Chondrocyte (in vitro differentiated cells): ENCODE data around the gene GPR157. TPM values are rescaled to one million over a fixed set of nuclear protein-coding genes. Genes with fewer than 3 reads are reported as not detected.

Source experiments
- DNase-seq: peaks from one replicate; pipeline ENCODE4 v3.0.0; 2021; ENCODE audit warnings: mixed read lengths, low spot score
- H3K27ac Mint-ChIP-seq: one replicate; pipeline ENCODE4 v1.8.0; 2021; ENCODE audit warnings: mild to moderate bottlenecking, moderate library complexity, mixed read lengths; ENCODE audit not compliant: unreplicated experiment
- H3K27me3 Mint-ChIP-seq: 2 replicates; pipeline ENCODE4 v1.8.0; 2021; ENCODE audit warnings: low read depth, mixed read lengths
- H3K36me3 Mint-ChIP-seq: 2 replicates; pipeline ENCODE4 v1.8.0; 2021; ENCODE audit warnings: low read depth, mixed read lengths
- H3K4me1 Mint-ChIP-seq: 2 replicates; pipeline ENCODE4 v1.8.0; 2021; ENCODE audit warnings: low read depth, mild to moderate bottlenecking, mixed read lengths
- H3K4me3 Mint-ChIP-seq: one replicate; pipeline ENCODE4 v1.8.0; 2021; ENCODE audit warnings: mild to moderate bottlenecking, moderate library complexity, mixed read lengths; ENCODE audit not compliant: unreplicated experiment
- H3K9me3 Mint-ChIP-seq: 2 replicates; pipeline ENCODE4 v1.8.0; 2021; ENCODE audit warnings: low read depth, mixed read lengths
- CTCF ChIP-seq: fragments of 200-600 bp; sonication (generic); IDR thresholded peaks from 2 replicates; pipeline ENCODE4 v1.5.0; 2021; ENCODE audit warnings: antibody characterized with exemption, mild to moderate bottlenecking, moderate library complexity
- total RNA-seq: library from RNA; stranded (reverse); gene quantifications from 3 replicates; pipeline ENCODE4 v1.2.1, GENCODE V29; 2021

GPR157 gene
- total RNA-seq, 1 donor from 2014 or later: 6.9 TPM

GRCh38 chr1:9166289-9167235 lies 37.7 kb upstream of the GPR157 start:
- Mint-ChIP-seq H3K27ac (peak overlapping the region; percentile 10), H3K27me3 (no peaks in the 10 kb centered on the region)

GRCh38 chr1:9165396-9165795 lies 36.5 kb upstream of the GPR157 start:
- no peaks in the 10 kb centered on the region for H3K27me3 Mint-ChIP-seq
- peaks cover 40% of the 10 kb centered on the region for H3K4me1 Mint-ChIP-seq
- TF ChIP-seq CTCF: no peak
- no peaks in the 10 kb centered on the region for H3K9me3 Mint-ChIP-seq
- no peak for DNase-seq
- H3K4me3 Mint-ChIP-seq: no peak overlapping the region
- peaks cover 6% of the 10 kb centered on the region for H3K36me3 Mint-ChIP-seq
- H3K27ac Mint-ChIP-seq: no peak overlapping the region

More at GRCh38 chr1:9166289-9167235, 37.7 kb upstream of the GPR157 start:
- Mint-ChIP-seq H3K4me1 (peaks cover 40% of the 10 kb centered on the region), H3K9me3 (no peaks in the 10 kb centered on the region), H3K4me3 (no peak overlapping the region), H3K36me3 (peaks cover 6% of the 10 kb centered on the region)
- TF ChIP-seq CTCF: no peak
- DNase-seq: no peak

GRCh38 chr1:9164919-9165318 lies 36.0 kb upstream of the GPR157 start:
- Mint-ChIP-seq H3K36me3 (peaks cover 6% of the 10 kb centered on the region), H3K27me3 (no peaks in the 10 kb centered on the region), H3K4me1 (peaks cover 40% of the 10 kb centered on the region), H3K4me3 (no peak overlapping the region), H3K27ac (peak overlapping the region; percentile 22), H3K9me3 (no peaks in the 10 kb centered on the region)
- TF ChIP-seq CTCF: no peak
- no peak for DNase-seq

GRCh38 chr1:9164532-9164900 lies 35.6 kb upstream of the GPR157 start:
- H3K36me3 Mint-ChIP-seq: peaks cover 6% of the 10 kb centered on the region
- H3K27ac Mint-ChIP-seq: peak overlapping the region; percentile 85
- no peak for TF ChIP-seq CTCF
- no peaks in the 10 kb centered on the region for H3K9me3 Mint-ChIP-seq
- no peak overlapping the region for H3K4me3 Mint-ChIP-seq
- H3K27me3 Mint-ChIP-seq: no peaks in the 10 kb centered on the region
- no peak for DNase-seq
- peaks cover 40% of the 10 kb centered on the region for H3K4me1 Mint-ChIP-seq

GRCh38 chr1:9161963-9162362 lies 33.1 kb upstream of the GPR157 start:
- Mint-ChIP-seq H3K4me3 (no peak overlapping the region), H3K27me3 (no peaks in the 10 kb centered on the region), H3K9me3 (no peaks in the 10 kb centered on the region), H3K36me3 (peaks cover 3% of the 10 kb centered on the region), H3K4me1 (peaks cover 36% of the 10 kb centered on the region), H3K27ac (no peak overlapping the region)
- no peak for DNase-seq
- no peak for TF ChIP-seq CTCF
